Retina (tissue), 1 donor: ENCODE data around the gene MPIG6B.

Source experiments
- DNase-seq: peaks from one replicate; pipeline ENCODE4 v3.0.0-alpha.2; 2016

Gene MPIG6B, protein sequence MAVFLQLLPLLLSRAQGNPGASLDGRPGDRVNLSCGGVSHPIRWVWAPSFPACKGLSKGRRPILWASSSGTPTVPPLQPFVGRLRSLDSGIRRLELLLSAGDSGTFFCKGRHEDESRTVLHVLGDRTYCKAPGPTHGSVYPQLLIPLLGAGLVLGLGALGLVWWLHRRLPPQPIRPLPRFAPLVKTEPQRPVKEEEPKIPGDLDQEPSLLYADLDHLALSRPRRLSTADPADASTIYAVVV

DNA sequence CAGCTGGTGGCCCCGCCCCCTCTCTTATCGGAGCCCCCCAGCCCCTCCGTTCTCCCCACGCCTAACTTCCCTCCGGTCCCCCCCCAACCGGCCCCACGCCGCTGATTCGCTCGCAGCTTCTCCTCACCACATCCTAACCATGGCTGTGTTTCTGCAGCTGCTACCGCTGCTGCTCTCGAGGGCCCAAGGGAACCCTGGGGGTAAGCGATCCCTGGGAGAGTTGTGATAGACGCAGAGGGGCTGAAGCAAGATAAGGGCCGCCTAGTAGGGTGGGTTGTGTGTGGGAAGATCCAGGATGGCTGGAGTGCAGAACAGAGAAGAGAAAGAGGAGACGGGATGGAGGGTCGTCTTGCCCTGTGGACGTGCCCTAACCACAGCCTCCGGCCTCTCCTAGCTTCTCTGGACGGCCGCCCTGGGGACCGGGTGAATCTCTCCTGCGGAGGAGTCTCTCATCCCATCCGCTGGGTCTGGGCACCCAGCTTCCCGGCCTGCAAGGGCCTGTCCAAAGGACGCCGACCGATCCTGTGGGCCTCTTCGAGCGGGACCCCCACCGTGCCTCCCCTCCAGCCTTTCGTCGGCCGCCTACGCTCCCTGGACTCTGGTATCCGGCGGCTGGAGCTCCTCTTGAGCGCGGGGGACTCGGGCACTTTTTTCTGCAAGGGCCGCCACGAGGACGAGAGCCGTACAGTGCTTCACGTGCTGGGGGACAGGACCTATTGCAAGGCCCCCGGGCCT lies at the start of gene MPIG6B:
Gene MPIG6B, plus strand, starts transcription at position 129 of the 735 bp plus-strand sequence. Its CDS starts 11 bp downstream, at position 140.
- no peak for DNase-seq

DNA sequence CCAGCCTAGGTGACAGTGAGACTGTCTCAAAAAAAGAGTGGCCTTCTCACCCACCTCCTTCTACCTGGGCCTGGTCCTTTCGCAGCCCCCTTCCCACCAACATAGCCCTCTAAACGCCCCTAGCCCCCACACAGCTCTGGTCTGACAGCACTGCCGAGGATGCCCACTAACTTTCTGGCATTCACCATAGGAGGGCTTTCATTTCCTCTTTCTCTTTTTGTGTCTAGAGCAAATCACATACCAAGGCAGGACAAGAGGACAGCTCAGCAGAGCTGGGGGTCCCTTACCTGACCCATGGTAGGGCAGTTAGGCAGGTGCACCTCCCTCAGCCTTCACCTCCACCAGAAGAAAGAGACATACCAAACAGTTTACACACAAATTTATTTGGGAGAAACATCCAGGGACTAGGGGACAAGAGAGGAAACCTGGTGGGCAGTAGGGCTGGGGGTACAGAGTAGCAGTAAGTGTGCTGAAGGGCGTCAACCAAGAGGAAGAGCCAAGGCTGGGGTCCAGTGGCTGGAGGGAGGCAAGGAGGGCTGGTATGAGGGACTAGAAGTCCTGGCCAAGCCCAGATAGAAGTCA lies 46.8 kb upstream of the MPIG6B start:
- DNase-seq, result no peak

DNA sequence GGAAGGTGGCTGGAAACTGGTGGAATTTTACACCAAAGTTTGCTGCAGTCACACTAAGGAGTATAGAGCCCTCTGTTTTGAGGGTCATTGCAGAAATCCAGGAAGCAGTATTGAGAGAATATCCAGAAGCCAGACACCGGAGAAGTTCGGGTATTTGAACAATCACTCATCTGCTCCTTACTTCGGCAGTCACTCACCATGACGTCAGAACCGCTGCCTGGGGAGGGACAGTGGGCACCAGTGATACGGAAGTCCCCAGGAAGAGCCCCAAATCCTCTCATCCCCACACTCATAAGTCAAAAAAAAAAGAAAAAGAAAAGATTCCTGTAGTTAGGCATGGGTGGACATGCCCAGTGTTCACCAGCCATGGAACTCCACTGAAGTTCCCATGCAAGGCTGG lies 46.3 kb upstream of the MPIG6B start:
- no peak for DNase-seq

DNA sequence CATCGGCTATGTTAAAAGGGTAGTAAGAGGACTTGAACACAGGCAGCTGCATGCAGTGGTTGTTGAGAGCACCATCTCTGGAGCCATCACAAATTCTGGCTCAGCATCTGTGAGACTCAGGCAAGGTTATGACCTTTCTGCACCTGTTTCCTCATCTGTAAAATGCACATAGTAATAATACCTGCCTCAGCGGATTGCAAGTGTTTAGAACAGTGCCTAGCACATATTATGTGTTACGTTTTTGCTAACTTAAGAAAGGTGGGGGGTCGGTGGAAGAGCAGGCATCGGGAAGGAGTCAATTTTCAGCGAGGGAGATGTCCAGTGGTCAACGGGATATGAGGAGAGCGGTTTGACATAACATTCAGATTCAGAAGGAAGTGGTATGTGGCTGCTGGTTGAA lies 45.2 kb upstream of the MPIG6B start:
- no peak for DNase-seq

DNA sequence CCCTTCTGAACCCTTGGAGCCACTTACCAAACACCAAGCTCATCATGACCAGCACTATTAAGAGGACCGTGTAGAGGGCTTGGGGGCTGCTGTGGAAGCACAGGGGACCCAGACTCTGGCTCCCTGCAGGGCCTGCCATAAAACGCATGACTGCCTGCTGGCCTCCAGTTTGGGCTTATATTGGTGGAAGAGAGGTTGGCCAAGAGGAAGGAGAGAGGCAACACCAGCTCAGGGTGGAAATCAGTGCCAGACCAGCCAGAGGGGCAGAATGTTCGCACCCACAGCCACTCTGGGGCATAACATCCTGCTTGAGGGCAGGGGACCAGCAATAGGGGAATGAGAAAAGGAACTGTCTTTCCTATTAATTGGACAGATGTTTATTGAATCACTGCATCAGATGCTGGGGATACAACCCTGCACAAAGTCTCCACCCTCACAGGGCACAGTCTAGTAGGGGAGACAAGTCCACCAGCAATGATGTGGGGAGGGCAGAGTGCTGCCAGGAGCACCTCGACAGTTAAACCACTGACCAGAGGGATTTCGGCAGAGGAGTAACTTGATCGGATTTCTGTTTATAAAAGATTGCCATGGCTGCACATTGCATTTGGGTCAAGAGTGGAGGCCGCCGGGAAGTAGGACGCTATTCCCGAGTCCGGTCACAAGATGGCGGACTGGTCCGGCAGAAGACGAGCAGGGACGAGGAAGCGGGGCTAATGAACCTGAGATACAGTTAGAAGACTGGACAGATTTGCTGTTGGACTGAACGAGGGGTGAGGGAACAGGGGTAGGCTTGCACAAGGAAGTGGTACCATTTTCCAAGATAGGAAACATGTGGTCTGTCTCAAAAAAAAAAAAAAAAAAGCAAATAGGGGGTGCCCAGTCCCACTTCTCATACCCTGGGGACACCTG lies 42.7 kb upstream of the MPIG6B start, which contains the start of gene LY6G5C:
Gene LY6G5C, minus strand, starts transcription at position 842 of the 909 bp plus-strand sequence. Its CDS starts 694 bp downstream, at position 148.
- peak; percentile 92 for DNase-seq

DNA sequence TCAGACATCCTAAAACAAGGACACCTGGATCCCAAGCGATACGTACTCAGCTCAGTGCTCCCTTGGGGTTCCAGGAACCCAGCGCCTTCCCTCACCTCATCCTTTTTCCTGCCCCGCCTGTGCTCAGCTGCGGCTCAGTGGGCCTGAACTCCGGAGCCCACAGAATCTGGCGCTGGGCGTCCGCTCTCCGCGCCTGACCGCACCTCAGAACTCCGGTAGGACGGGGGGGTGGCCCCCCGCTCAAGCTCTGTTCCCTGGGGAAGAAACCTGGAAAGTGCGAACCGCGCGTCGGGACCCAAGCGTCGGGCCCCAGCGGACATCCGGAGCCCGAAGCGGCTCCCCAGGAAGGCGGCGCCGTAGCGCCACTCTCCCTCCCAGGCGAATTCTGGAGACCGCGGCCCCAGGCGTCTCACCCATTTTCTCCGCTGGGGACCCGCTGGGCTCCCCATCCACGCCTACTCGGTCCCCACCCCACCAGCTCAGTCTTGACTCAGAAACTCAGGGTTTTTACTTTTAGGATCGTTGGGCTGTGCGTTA lies 42.0 kb upstream of the MPIG6B start:
- DNase-seq, result peak; percentile 75

DNA sequence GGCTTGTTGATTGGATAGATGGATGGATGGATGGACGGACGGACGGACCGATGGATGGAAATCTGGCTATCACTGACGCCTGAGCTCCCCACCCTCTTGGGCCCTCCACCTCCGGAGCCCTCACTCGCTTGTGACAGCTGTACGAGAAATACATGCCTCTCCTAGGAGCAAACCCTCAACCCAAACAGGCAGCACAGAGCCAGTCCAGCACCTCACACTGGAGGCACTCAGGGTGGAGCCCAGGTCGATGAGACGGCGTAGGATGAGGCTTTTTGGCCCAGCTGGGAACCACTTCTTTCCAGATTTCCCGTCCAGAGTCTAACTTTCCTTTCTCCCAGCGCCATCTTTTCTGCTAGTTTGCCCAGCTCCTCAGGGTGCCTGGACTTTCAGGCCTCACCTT lies 39.6 kb upstream of the MPIG6B start:
- DNase-seq, result no peak

DNA sequence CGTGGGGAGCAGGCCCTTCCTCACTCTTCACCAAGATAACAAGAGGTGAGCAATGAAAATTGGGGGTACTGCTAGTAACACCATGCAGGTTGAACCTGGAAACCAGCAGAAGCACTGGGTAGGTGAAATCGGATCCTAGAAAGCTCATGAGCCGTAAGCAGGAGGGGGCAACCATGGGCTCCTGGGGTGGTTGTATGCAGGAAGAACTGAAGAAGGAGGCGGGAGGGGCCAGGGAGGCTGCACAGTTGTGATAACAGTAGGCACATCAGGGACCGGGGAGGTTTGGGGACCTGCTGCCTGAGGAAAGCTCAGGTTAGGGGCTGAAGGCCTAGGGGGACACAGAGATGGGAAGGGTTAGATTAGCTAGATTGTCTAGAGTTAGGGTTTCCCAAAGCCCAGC lies 36.7 kb upstream of the MPIG6B start:
- DNase-seq, result no peak

DNA sequence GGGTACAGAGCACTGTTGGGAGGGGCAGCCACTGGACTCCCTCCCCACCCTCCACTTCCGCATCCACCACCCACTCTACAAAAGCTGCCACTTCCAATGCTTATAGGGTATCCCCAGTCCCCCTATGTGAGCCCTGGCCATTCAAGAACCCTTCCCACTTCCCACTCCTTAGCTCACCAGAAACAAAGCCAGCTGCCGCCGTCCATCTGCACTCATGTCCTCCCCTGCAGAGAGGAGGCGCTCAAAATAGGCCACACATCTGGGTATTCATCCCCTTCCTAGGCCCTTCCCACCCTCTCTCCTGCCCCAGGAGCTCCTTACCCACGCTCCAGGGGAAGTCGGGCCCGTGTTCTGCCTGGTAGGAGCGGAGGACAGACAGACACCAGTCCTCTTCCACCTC lies 35.9 kb upstream of the MPIG6B start:
- DNase-seq, result no peak

DNA sequence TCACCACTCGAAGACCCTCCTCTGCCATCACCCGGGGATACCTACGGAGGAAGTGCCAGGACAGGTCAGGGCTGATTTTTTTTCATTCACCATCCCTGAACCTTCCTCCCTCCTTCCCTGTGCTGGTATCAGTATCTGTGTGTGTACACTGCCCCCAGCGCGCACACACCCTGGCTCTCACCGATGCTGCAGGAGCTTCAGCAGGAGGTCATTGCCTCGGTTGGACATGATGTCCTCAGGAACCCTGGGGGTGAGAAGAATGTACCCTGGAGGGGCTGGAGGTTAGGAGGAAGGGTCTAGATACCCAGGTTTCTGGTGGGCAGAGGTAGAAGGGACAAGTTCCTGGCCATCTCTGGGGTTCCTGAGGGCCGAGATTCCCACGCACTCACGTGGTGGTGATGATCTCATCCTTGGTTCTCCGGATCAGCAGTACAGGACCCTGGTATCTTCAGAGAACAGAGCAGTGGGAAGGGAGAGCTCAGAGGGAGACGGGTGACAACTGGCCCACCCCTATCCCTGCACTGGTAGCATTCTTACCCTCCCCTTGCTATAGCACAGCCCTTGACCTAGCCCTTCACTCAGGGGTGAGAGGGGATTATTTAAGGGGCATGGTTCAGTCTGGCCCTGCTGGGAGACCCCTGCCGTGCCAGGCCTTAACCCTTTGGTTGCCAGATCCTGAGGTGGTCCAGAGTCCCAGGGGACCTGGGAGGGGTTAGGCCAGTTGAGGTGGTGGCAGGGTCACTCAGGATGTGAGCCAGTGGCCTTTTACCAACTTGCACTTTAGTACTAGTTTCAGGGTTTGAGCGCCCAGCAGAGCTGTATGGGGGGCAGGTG lies 35.1 kb upstream of the MPIG6B start:
- DNase-seq, result no peak

DNA sequence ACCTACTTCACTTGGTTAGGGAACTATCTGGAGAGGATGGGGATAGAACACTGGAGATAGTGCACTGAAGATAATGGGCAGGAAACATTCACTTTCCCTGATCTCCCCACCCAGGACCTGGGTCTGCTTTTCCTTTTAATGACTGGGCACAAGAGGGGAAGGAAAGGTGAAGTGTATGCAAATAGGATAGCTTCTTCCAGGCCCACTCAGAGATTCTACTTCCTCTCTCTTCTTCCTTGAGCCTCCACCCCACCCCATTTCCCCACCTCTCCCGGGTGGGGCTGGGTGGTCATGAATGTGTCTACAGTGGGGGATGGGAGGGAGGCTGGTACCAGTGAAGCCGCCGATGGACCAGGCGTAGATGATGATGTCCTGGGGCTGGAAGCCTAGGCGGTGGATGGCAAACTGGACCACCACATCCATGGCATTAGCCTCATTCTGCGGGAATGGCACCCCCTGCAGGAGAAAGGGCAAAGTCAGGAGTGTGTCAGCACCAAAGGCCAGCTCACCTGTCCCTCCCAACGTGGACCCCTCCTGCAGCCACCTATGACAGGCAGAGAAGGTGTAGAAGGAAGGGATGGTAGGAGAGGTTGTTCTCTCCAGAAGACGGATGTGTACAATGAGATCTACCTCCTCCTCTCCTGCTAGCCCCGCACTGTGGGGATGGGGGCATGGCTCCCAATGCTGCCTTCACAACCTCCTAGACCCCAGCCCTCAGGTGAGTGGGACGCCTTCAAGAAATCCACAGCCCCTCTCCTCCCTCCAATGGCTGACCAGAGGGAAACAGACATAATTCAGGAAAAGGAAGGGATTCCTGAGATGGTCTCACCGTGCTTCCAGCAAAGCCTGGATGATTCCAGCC lies 33.7 kb upstream of the MPIG6B start:
- DNase-seq, result no peak

DNA sequence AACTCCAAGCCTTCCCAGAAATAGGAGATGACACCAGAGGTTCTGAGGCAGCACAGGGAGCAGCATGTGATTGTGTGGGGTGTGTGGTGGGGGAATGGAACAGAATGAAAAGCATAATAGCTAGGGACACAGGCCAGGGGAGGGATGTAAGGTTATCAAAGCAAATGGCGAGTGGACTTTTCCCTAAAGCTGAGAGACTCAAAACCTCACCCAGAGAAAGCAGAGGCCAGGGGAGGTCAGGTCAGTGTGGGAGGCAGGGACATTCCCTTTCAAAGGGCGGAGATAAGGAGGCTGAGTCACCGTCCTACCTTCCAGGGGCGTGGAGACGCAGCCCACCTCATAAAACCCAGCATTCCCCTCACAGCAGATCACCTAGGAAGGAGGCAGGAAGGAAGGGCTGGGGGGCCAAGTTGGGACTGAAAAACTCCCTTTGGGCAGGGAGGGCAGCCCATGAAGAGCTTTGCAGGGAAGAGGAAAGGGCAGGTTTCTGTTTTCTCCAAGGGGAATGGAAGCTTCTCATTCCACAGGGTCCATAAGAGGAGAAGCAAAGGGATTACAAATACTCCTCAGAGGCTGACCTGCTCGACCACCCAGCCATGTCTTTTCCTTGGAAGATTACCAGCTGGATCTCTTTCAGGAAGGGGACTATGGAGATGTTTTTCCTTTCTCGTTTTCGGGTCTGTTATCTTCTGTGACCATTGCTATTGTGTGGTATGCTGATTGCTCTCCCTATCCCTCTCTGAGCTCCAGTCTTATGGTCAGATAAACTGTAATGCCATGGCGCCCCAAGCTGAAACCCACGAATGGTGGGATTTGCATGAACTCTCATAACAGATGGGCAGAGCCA lies 32.7 kb upstream of the MPIG6B start:
- DNase-seq, result no peak

DNA sequence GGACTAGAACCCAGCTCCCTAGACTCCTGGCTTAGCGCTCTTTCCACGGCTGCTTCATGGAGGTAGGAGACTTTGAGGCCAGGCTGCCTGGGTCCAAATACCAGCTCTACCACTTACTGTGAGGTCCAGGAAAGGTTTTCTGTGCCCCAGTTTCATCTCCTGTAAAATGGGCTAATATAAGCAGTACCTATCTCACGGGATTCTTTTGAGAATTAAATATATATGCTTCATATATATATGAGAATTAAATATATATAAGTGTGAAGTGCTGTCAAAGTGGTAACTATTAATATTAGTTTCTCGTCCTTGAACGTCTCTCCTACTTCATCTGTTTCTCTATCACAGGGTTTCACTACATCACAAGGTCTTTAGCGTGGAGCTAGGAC lies 32.1 kb upstream of the MPIG6B start:
- DNase-seq, result no peak

DNA sequence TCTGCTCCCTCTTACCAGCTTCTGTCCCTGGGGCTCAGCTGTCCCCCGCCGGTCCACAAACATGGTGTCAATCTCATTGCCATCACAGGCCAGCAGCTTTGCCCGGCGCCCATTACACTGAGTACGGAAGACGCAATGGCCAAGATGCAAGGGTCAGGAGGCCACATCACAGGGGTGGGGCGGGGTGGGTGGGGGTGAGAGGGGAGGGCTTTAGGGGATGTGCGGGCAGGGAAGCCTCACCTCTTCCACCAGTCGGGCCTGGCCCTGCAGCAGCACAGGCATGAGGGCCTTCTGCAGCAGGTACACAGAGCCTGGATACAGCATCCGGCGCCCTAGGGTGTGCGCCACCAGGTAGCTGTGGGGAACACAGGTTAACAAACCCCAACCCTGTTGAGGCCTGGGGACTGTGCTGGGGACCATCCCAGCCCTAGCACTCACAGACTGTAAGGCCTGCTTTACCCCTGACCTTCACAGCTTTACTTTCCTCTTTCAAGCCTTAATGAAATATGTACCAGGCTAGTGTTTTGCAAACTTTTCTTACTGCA lies 31.5 kb upstream of the MPIG6B start:
- no peak for DNase-seq

DNA sequence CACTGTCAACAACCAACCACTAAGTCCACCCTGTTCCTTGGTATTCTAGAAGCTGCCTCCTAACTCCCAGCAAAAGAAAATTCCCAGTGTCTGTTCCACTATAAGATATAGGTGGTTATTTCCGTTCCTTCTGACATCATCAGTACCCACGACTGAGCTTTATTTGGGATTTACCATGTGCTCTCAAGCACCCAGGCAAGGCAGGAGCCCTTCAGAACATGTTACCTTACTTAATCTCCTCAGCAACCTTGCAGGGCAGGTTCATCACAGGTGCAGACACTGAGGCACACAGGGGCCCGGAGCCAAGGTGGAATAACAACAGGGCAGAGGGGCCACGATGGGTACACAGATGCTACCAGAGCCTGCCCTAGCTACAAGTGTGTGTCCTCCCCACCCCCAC lies 30.8 kb upstream of the MPIG6B start:
- DNase-seq, result no peak

DNA sequence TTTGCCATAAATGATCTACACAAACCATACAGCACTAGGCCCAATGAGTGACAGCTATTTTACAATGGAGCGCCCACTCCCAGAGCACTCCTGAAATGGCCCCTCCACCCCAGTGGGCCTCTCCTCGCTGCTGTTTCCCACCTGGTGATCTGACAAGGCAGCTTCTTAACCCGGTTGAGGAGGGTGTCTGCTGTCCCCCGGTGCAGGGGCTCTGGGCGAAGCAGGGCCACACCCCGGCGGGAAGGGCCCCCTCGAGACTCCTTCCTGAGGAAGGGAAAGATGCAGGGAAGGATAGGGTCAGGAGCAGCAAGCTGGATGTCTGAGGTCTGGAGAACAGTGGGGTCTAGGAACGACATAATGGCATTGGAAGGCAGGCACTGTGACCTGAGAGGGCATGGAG lies 30.3 kb upstream of the MPIG6B start:
- DNase-seq, result no peak

DNA sequence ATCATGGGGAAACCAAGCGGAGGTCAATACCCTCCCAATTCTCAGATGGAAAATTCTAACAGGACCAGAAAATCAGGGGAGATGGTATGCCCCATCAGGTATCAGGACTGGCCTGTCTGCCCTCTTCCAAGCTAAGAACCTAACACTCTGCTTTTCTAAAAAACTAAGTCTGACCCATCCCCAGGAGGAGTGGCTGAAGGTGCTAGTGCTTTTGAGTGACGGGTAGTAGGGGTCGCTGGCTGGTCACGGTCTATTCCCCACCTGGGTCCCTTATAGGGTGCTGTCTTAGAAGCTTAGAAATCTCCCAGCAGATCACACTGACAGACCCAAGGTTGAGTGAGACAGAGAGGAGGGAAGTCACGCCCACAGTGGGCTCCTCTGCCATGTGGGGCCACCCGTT lies 29.6 kb upstream of the MPIG6B start:
- no peak for DNase-seq

DNA sequence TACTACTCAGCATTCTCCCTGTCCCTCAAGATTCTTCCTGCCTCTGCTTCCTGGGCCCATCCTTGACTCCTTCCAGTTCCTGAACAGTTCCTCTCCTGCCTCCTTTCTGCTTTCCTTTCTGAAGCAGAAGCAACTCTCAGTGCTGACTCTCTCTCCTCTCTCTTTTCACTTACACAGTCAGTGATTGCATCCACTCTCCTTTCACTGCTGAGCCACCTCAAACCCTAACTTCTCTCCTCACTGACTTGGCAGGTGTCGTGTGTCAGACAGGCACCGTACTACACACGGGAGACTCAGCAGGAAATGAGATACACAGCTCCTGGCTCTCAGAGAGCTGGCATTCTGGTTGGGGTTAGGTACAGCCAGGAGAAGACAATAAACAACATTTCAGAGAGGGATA lies 25.6 kb upstream of the MPIG6B start:
- DNase-seq, result no peak

DNA sequence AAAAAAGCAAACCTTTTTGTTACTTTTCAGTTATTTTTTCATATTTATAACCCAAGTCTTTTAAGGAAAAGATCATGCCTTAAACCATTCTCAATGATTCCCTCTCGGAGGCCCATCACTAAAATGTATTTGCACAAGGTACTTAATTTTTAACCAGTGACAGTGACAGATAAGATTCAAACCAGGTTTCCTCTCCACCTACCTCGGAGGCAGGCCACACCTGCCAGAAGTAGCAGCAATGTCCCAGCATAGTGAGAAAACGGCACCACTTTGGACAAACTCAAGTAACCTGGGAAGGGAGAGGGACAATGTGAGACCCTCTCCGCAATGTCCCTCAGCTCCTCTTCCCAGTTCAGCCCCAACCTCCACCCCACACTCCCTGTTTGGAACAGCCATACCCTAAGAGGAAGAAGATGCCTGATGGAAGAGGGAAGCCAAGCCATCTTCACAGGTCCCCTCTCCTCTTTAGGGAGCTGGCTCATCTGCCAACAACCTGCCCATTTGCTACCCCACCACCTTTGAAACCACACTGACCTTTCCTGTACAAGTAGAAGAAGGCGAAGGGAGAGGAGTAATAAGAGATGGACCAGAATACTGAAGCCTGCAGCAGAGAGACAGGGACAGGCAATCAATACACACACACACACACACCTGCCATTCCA lies 22.3 kb upstream of the MPIG6B start:
- DNase-seq, result no peak
